Activated CD8-positive, alpha-beta memory T cell treated with anti-CD3 and anti-CD28 coated beads, Interleukin-2, amount 10 ng/mL, durations not matched to agents 7 days and 5 days (primary cell): ENCODE measurements around the gene CSAG3. TPM values are rescaled to one million over a fixed set of nuclear protein-coding genes. Genes with fewer than 3 reads are reported as not detected.
"Not testable (repeated sequence)": the region's sequence is repeated elsewhere in the genome, so short reads cannot be mapped to it uniquely, and the experiment has no call there.

Source experiments
- ATAC-seq: fragments of 150-1000 bp; cut with Tn5 transposase; one replicate; pipeline ENCODE4 v1.10.0; 2021; ENCODE audit warnings: moderate library complexity
- CTCF ChIA-PET: fragments of 350-600 bp; sonication (Branson Sonifier 250); formaldehyde crosslinking; loops from one replicate; lab custom pipeline; 2021; ENCODE audit warnings: antibody characterized with exemption; lab: Charles Lee
- DNase-seq: peaks from one replicate; pipeline ENCODE4 v3.0.0-alpha.2; 2020
- H3K27ac Mint-ChIP-seq: one replicate; pipeline ENCODE4 v1.8.0; 2021; ENCODE audit warnings: mild to moderate bottlenecking, mixed read lengths
- H3K27me3 Mint-ChIP-seq: one replicate; pipeline ENCODE4 v1.8.0; 2021; ENCODE audit warnings: mixed read lengths
- H3K36me3 Mint-ChIP-seq: one replicate; pipeline ENCODE4 v1.8.0; 2021; ENCODE audit warnings: mild to moderate bottlenecking, mixed read lengths
- H3K4me1 Mint-ChIP-seq: one replicate; pipeline ENCODE4 v1.8.0; 2021; ENCODE audit warnings: mixed read lengths
- H3K4me3 Mint-ChIP-seq: one replicate; pipeline ENCODE4 v1.8.0; 2021; ENCODE audit warnings: mild to moderate bottlenecking, moderate library complexity, mixed read lengths
- H3K9me3 Mint-ChIP-seq: one replicate; pipeline ENCODE4 v1.8.0; 2022; ENCODE audit warnings: low read depth, mixed read lengths
- total RNA-seq, 2 experiments: library from RNA; stranded (reverse); gene quantifications; one replicate each; pipeline ENCODE4 v1.2.3, GENCODE V29; 2021

Gene CSAG3
- total RNA-seq = 1 to 10 TPM; 1.4 to 1.8 TPM

- DNase-seq, H3K27me3 Mint-ChIP-seq, CTCF ChIA-PET, ATAC-seq, H3K36me3 Mint-ChIP-seq, H3K9me3 Mint-ChIP-seq, H3K4me1 Mint-ChIP-seq, H3K4me3 Mint-ChIP-seq, H3K27ac Mint-ChIP-seq: not testable (repeated sequence)
Observed at GRCh38 chrX:152758918-152759317, at the start of gene CSAG3. Gene CSAG3, plus strand, starts transcription at chrX:152759218.

GRCh38 chrX:152713195-152713594 lies 45.8 kb upstream of the CSAG3 start:
- CTCF ChIA-PET, H3K4me3 Mint-ChIP-seq, ATAC-seq, H3K27ac Mint-ChIP-seq, DNase-seq, H3K36me3 Mint-ChIP-seq, H3K27me3 Mint-ChIP-seq, H3K4me1 Mint-ChIP-seq, H3K9me3 Mint-ChIP-seq: not testable (repeated sequence)

GRCh38 chrX:152713815-152714787 lies 44.9 kb upstream of the CSAG3 start, which contains the start of gene MAGEA2B:
Gene MAGEA2B, plus strand, starts transcription at chrX:152714628. Its CDS starts 2,479 bp downstream, at chrX:152717107.
- CTCF ChIA-PET, H3K9me3 Mint-ChIP-seq, DNase-seq, H3K27ac Mint-ChIP-seq, H3K4me1 Mint-ChIP-seq, H3K27me3 Mint-ChIP-seq, H3K36me3 Mint-ChIP-seq, ATAC-seq, H3K4me3 Mint-ChIP-seq: not testable (repeated sequence)

GRCh38 chrX:152725409-152725808 lies 33.6 kb upstream of the CSAG3 start:
- Mint-ChIP-seq H3K36me3 (no peaks in the 10 kb centered on the region), H3K4me1 (no peaks in the 10 kb centered on the region), H3K27me3 (peaks cover 4% of the 10 kb centered on the region), H3K9me3 (no peaks in the 10 kb centered on the region), H3K4me3 (no peak overlapping the region), H3K27ac (no peak overlapping the region)
- no peak for ATAC-seq
- no peak for DNase-seq
- CTCF ChIA-PET = no interaction called here

- peaks cover 4% of the 10 kb centered on the region for H3K27me3 Mint-ChIP-seq
Observed at GRCh38 chrX:152733261-152733975, 25.6 kb upstream of the CSAG3 start, which contains the start of the genes CSAG1 and MAGEA12. Gene CSAG1, minus strand, starts transcription at chrX:152733721. Its CDS starts 1,261 bp downstream, at chrX:152732460. Gene MAGEA12, plus strand, starts transcription at chrX:152733757. Its CDS starts 2,405 bp downstream, at chrX:152736162.

GRCh38 chrX:152734143-152734858 lies 24.7 kb upstream of the CSAG3 start:
- ATAC-seq, DNase-seq, H3K36me3 Mint-ChIP-seq, H3K4me1 Mint-ChIP-seq, H3K27me3 Mint-ChIP-seq, H3K9me3 Mint-ChIP-seq, H3K27ac Mint-ChIP-seq, CTCF ChIA-PET, H3K4me3 Mint-ChIP-seq: not testable (repeated sequence)

More at GRCh38 chrX:152733261-152733975, 25.6 kb upstream of the CSAG3 start, which contains the start of the genes CSAG1 and MAGEA12:
- DNase-seq (no peak), ATAC-seq (no peak)
- no peaks in the 10 kb centered on the region for H3K9me3 Mint-ChIP-seq
- no peak within 1 kb of the TSS for H3K4me3 Mint-ChIP-seq
- H3K4me1 Mint-ChIP-seq = no peaks in the 10 kb centered on the region
- CTCF ChIA-PET = no interaction called here
- no peaks in the 10 kb centered on the region for H3K36me3 Mint-ChIP-seq
- no peak within 1 kb of the TSS for H3K27ac Mint-ChIP-seq

GRCh38 chrX:152735101-152735500 lies 23.9 kb upstream of the CSAG3 start:
- Mint-ChIP-seq H3K36me3 (no peaks in the 10 kb centered on the region), H3K4me1 (no peaks in the 10 kb centered on the region), H3K4me3 (no peak overlapping the region), H3K9me3 (no peaks in the 10 kb centered on the region), H3K27me3 (no peaks in the 10 kb centered on the region), H3K27ac (no peak overlapping the region)
- no peak for ATAC-seq
- CTCF ChIA-PET = no interaction called here
- no peak for DNase-seq

- no peaks in the 10 kb centered on the region for H3K36me3 Mint-ChIP-seq
- H3K27me3 Mint-ChIP-seq = no peaks in the 10 kb centered on the region
- CTCF ChIA-PET = no interaction called here
- no peaks in the 10 kb centered on the region for H3K9me3 Mint-ChIP-seq
- DNase-seq (no peak), ATAC-seq (no peak)
- H3K27ac Mint-ChIP-seq = no peak overlapping the region
- H3K4me3 Mint-ChIP-seq = no peak overlapping the region
- no peaks in the 10 kb centered on the region for H3K4me1 Mint-ChIP-seq
Observed at GRCh38 chrX:152735860-152736511, 23.0 kb upstream of the CSAG3 start.

GRCh38 chrX:152736528-152736927 lies 22.5 kb upstream of the CSAG3 start:
- DNase-seq = not testable (repeated sequence)

GRCh38 chrX:152738560-152738959 lies 20.5 kb upstream of the CSAG3 start:
- CTCF ChIA-PET = no interaction called here
- H3K4me3 Mint-ChIP-seq = no peak overlapping the region
- no peaks in the 10 kb centered on the region for H3K27me3 Mint-ChIP-seq
- DNase-seq (no peak), ATAC-seq (no peak)
- H3K9me3 Mint-ChIP-seq = no peaks in the 10 kb centered on the region
- no peak overlapping the region for H3K27ac Mint-ChIP-seq
- H3K4me1 Mint-ChIP-seq = no peaks in the 10 kb centered on the region
- no peaks in the 10 kb centered on the region for H3K36me3 Mint-ChIP-seq

More at GRCh38 chrX:152736528-152736927, 22.5 kb upstream of the CSAG3 start:
- H3K4me1 Mint-ChIP-seq, H3K36me3 Mint-ChIP-seq, H3K9me3 Mint-ChIP-seq, H3K27ac Mint-ChIP-seq, ATAC-seq, H3K27me3 Mint-ChIP-seq, CTCF ChIA-PET, H3K4me3 Mint-ChIP-seq: not testable (repeated sequence)

GRCh38 chrX:152753686-152754650 lies 5.0 kb upstream of the CSAG3 start, which contains the start of gene MAGEA2:
Gene MAGEA2, minus strand, starts transcription at chrX:152753842. Its CDS starts 2,479 bp downstream, at chrX:152751363.
- H3K36me3 Mint-ChIP-seq, H3K4me1 Mint-ChIP-seq, H3K27ac Mint-ChIP-seq, DNase-seq, H3K9me3 Mint-ChIP-seq, CTCF ChIA-PET, H3K4me3 Mint-ChIP-seq, H3K27me3 Mint-ChIP-seq, ATAC-seq: not testable (repeated sequence)

- H3K27ac Mint-ChIP-seq, H3K27me3 Mint-ChIP-seq, ATAC-seq, H3K9me3 Mint-ChIP-seq, DNase-seq, CTCF ChIA-PET, H3K4me3 Mint-ChIP-seq, H3K36me3 Mint-ChIP-seq, H3K4me1 Mint-ChIP-seq: not testable (repeated sequence)
Observed at GRCh38 chrX:152754871-152755270, 4.1 kb upstream of the CSAG3 start.
